Stomach (tissue), 9 donors: ENCODE results near the gene SCO2. TPM values are rescaled to one million over a fixed set of nuclear protein-coding genes. Genes with fewer than 3 reads are reported as not detected.
A peak's percentile ranks its signal among the peaks of the same experiment; 100 is the strongest.

ENCODE experiments used
- DNase-seq, 2 donors: peaks; one replicate each; pipeline versions ENCODE4 v3.0.0 to v3.0.0-alpha.2; 2013 to 2019
- H3K27ac ChIP-seq, 5 donors: fragments of 200-600 bp in 4 of 5; sonication (generic) in 4 of 5; one replicate each; pipeline ENCODE4 v1.5.1; 2013 to 2019; ENCODE audit warnings: mild to moderate bottlenecking in 1 of 5, moderate library complexity in 1 of 5
- H3K27me3 ChIP-seq, 3 donors: fragments of 200-600 bp; sonication (generic); one replicate each; pipeline ENCODE4 v1.5.1; 2017 to 2019; ENCODE audit warnings: mixed run types in 1 of 3
- H3K36me3 ChIP-seq, 4 donors: fragments of 200-600 bp; sonication (generic); 1 replicate in 3 of 4; 2 replicates in 1 of 4; pipeline ENCODE4 v1.5.1; 2016 to 2019
- H3K4me1 ChIP-seq, 4 donors: fragments of 200-600 bp; sonication (generic); one replicate each; pipeline ENCODE4 v1.5.1; 2016 to 2019
- H3K4me3 ChIP-seq, 4 donors: fragments of 200-600 bp; sonication (generic) in 3 of 4; one replicate each; pipeline ENCODE4 v1.5.1; 2016 to 2019; ENCODE audit warnings: mild to moderate bottlenecking in 1 of 4
- H3K9me3 ChIP-seq, 4 donors: fragments of 200-600 bp; sonication (generic); one replicate each; pipeline ENCODE4 v1.5.1; 2016 to 2019
- CTCF ChIP-seq, 7 experiments: fragments of 450-650 bp in 4 of 7; fragments of 200-600 bp in 3 of 7; sonication (generic) in 3 of 7; IDR thresholded peaks; one replicate each; pipeline ENCODE4 v1.5.1; 2016 to 2019; ENCODE audit warnings: antibody characterized with exemption in 7 of 7, control low read depth in 2 of 7, mild to moderate bottlenecking in 1 of 7
- EP300 ChIP-seq: sonication (generic); formaldehyde crosslinking; IDR thresholded peaks from one replicate; pipeline ENCODE4 v1.6.1; 2017; ENCODE audit warnings: antibody characterized with exemption
- POLR2A ChIP-seq, 4 donors: fragments of 450-650 bp; IDR thresholded peaks; one replicate each; pipeline ENCODE4 v1.6.1; 2016; ENCODE audit warnings: antibody characterized with exemption in 4 of 4, control low read depth in 2 of 4, mild to moderate bottlenecking in 1 of 4, moderate library complexity in 1 of 4
- POLR2AphosphoS5 ChIP-seq, 3 donors: sonication (generic); formaldehyde crosslinking; IDR thresholded peaks; one replicate each; pipeline ENCODE4 v1.6.1; 2016; ENCODE audit warnings: antibody characterized with exemption in 3 of 3
- WGBS, 5 donors: extraction: QIAGEN DNeasy Blood & Tissue Kit in 3 of 5; methylation state at CpG; one replicate each; pipeline versions ENCODE4 v1.1.5 to v1.1.7; 2013 to 2018; 5-methylcytosine and 5-hydroxymethylcytosine counted together
- intact Hi-C: fragments of 100-400 bp; cut with DNase I; formaldehyde crosslinking; loops from one replicate; pipeline ENCODE4 v1.15.1; 2023; ENCODE audit warnings: low total_unique reads
- polyA plus RNA-seq, 3 donors: library from polyadenylated mRNA; stranded (reverse); fragments of 200-250 nt; gene quantifications; one replicate each; pipeline ENCODE4 v1.2.3, GENCODE V29; 2013
- total RNA-seq, 5 donors: library from RNA; depleted of rRNA; stranded (reverse); fragments of >200 nt; gene quantifications; one replicate each; pipeline versions ENCODE4 v1.1.0 to v1.2.3, GENCODE V29; 2014 to 2016
- donor health status: healthy with polysubstance abuse.
- donor health status: Bipolar disorder and iron deficiency.
- donor health status: healthy.

The SCO2 gene
- total and polyA plus RNA-seq, 8 donors, result 0.92 to 7.5 (median 1.9) TPM; not detected in 5

GRCh38 chr22:50506611-50507420 is 18.6 kb downstream of the SCO2 start:
- TF ChIP-seq POLR2A (IDR thresholded peaks at IDR 0.05) (no peak), EP300 (no peak), CTCF (IDR thresholded peaks at IDR 0.05) (no peak), POLR2AphosphoS5 (IDR thresholded peaks at IDR 0.05) (no peak)
- H3K36me3 ChIP-seq, result peaks cover 27 to 49% (median 46%) of the 10 kb centered on the region in 4 donors
- H3K4me1 ChIP-seq, result peaks cover 23 to 46% (median 39%) of the 10 kb centered on the region in 4 donors
- intact Hi-C loops, result loop anchor here (10.0 kb wide), 1 partner anchor 252 kb away; the partner anchor contains the start of gene HDAC10
- H3K27me3 ChIP-seq, result no peaks in the 10 kb centered on the region
- peak in 1 of 2 donors; percentile 62 for DNase-seq
- no peaks in the 10 kb centered on the region for H3K9me3 ChIP-seq
- H3K27ac ChIP-seq, result peak overlapping the region; percentile 84 to 98 (median 88)
- H3K4me3 ChIP-seq, result peak overlapping the region; percentile 76 to 99 (median 90)
- WGBS, 5 donors, result 17 to 31% (median 18%) methylated on average over 15 to 21 of the region's 21 CpGs

DNA sequence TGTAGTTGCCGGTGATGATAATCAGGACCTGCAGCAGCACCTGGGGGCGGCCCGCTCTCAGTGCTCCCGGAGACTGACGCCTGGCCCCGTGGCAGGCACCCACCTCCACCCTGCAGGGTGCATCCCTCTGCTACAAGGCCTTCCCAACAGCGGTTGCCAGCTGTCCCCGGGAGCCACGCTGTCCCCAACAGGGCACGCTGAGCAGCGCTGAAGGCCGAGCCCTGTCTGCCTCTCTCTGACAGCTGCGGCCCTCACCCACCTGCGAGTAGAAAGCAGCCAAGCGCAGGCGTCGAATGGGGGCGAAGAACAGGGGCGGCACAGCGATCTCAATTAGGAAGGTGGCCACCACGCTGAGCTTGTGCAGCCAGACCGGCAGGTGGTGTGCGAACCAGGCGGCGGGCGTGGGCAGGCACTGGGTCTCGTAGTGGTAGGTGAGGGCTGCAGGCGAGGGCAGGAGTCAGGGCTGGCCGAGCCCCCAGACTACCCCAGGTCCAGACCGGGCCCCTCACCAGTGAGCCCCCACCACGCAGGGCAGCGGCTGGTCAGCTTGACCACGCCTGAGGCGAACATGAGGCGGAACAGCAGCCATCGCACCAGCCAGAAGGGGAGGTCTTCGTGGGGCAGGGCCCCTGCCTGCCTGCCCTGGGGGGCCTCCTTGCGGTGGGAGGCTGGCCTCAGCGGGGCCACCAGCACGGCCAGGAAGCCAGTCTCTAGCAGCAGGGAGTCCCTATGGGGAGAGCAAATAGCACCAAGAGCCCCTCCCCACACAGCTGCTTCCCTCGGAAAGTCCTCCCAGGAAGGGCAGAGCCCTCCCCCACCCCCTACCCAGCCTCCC is 19.4 kb downstream of the SCO2 start:
- peak overlapping the region in 1 of 5 donors; percentile 98 for H3K27ac ChIP-seq
- H3K36me3 ChIP-seq, result peaks cover 27 to 48% (median 43%) of the 10 kb centered on the region in 4 donors
- H3K4me1 ChIP-seq, result peaks cover 23 to 46% (median 38%) of the 10 kb centered on the region in 4 donors
- H3K4me3 ChIP-seq, result peak overlapping the region; percentile 76 to 99 (median 90)
- DNase-seq, result peak in 1 of 2 donors; percentile 27
- H3K9me3 ChIP-seq, result no peaks in the 10 kb centered on the region
- intact Hi-C loops, result loop anchor here (10.0 kb wide), 1 partner anchor 251 kb away; the partner anchor contains the start of gene HDAC10
- TF ChIP-seq CTCF (IDR thresholded peaks at IDR 0.05) (no peak), EP300 (no peak), POLR2AphosphoS5 (IDR thresholded peaks at IDR 0.05) (no peak), POLR2A (IDR thresholded peaks at IDR 0.05) (no peak)
- H3K27me3 ChIP-seq, result no peaks in the 10 kb centered on the region
- WGBS, 5 donors, result 84 to 89% (median 88%) methylated on average over 22 to 41 of the region's 41 CpGs

- no peaks in the 10 kb centered on the region for H3K27me3 ChIP-seq
- no peak overlapping the region for H3K4me3 ChIP-seq
- TF ChIP-seq CTCF (IDR thresholded peaks at IDR 0.05) (no peak), POLR2AphosphoS5 (IDR thresholded peaks at IDR 0.05) (no peak), POLR2A (IDR thresholded peaks at IDR 0.05) (no peak), EP300 (no peak)
- intact Hi-C loops, result loop anchor here (10.0 kb wide), 1 partner anchor 251 kb away; the partner anchor contains the start of gene HDAC10
- no peak overlapping the region for H3K27ac ChIP-seq
- no peak for DNase-seq
- peaks cover 23 to 46% (median 37%) of the 10 kb centered on the region in 4 donors for H3K4me1 ChIP-seq
- peaks cover 27 to 41% (median 40%) of the 10 kb centered on the region in 4 donors for H3K36me3 ChIP-seq
- 84 to 98% (median 91%) methylated on average over 9 to 14 of the region's 14 CpGs for WGBS, 5 donors
- no peaks in the 10 kb centered on the region for H3K9me3 ChIP-seq
Measured at GRCh38 chr22:50505276-50505775, 20.1 kb downstream of the SCO2 start.
